SK-N-SH treated with all-trans-retinoic acid at 6 μM for 48 hours (cell line): Measurements from ENCODE around the gene HSPB8.

Experiments used
- ATAC-seq: fragments of 200-7000 bp; cut with Tn5 transposase; 3 replicates; pipeline ENCODE4 v1.9.1; 2020; ENCODE audit warnings: mild to moderate bottlenecking, moderate library complexity
- ARNTL ChIP-seq: fragments of 450-650 bp; formaldehyde crosslinking; IDR thresholded peaks from 2 replicates; pipeline ENCODE4 v1.5.0; 2020; ENCODE audit warnings: low read depth, mild to moderate bottlenecking, moderate library complexity, borderline replicate concordance
- BACH2 ChIP-seq: fragments of 250-450 bp; sonication (Bioruptor Pico); IDR thresholded peaks from 2 replicates; pipeline ENCODE4 v1.9.0; 2021; ENCODE audit warnings: mild to moderate bottlenecking, borderline replicate concordance
- CREB5 ChIP-seq: fragments of 250-450 bp; sonication (Bioruptor Pico); IDR thresholded peaks from 2 replicates; pipeline ENCODE4 v1.5.1; 2020; ENCODE audit warnings: low read depth, mild to moderate bottlenecking, moderate library complexity
- CSDC2 ChIP-seq: fragments of 250-450 bp; sonication (Bioruptor Pico); IDR thresholded peaks from 2 replicates; pipeline ENCODE4 v1.5.0; 2020; ENCODE audit warnings: mild to moderate bottlenecking, moderate library complexity
- CSRNP3 ChIP-seq: fragments of 250-450 bp; sonication (Bioruptor Pico); IDR thresholded peaks from 2 replicates; pipeline ENCODE4 v1.5.1; 2021; ENCODE audit warnings: mild to moderate bottlenecking, moderate library complexity
- ESRRG ChIP-seq: fragments of 250-450 bp; sonication (Bioruptor Pico); IDR thresholded peaks from 2 replicates; pipeline ENCODE4 v1.6.1; 2021; ENCODE audit warnings: mild to moderate bottlenecking
- GLIS3 ChIP-seq: fragments of 250-450 bp; sonication (Bioruptor Pico); IDR thresholded peaks from 2 replicates; pipeline ENCODE4 v1.5.0; 2020; ENCODE audit warnings: mild to moderate bottlenecking, moderate library complexity
- ISL1 ChIP-seq: fragments of 250-450 bp; sonication (Bioruptor Pico); IDR thresholded peaks from 2 replicates; pipeline ENCODE4 v2.1.2; 2022; ENCODE audit warnings: mild to moderate bottlenecking, moderate library complexity
- OSR1 ChIP-seq: fragments of 250-450 bp; sonication (Bioruptor Pico); IDR thresholded peaks from 2 replicates; pipeline ENCODE4 v1.8.0; 2022; ENCODE audit warnings: moderate library complexity, mild to moderate bottlenecking, inconsistent platforms
- PATZ1 ChIP-seq: fragments of 250-450 bp; sonication (Bioruptor Pico); IDR thresholded peaks from 2 replicates; pipeline ENCODE4 v1.8.0; 2020; ENCODE audit warnings: mild to moderate bottlenecking, moderate library complexity, borderline replicate concordance
- POU6F1 ChIP-seq: fragments of 250-450 bp; sonication (Bioruptor Pico); IDR thresholded peaks from 2 replicates; pipeline ENCODE4 v1.8.0; 2021; ENCODE audit warnings: low read depth, mild to moderate bottlenecking, moderate library complexity, borderline replicate concordance
- PPARA ChIP-seq: fragments of 250-450 bp; sonication (Bioruptor Pico); IDR thresholded peaks from 2 replicates; pipeline ENCODE4 v1.5.0; 2020; ENCODE audit warnings: mild to moderate bottlenecking, borderline replicate concordance
- RARB ChIP-seq: fragments of 250-450 bp; sonication (Bioruptor Pico); IDR thresholded peaks from 2 replicates; pipeline ENCODE4 v1.8.0; 2021; ENCODE audit warnings: mild to moderate bottlenecking, moderate library complexity
- TCF4 ChIP-seq: fragments of 250-450 bp; sonication (Bioruptor Pico); IDR thresholded peaks from 2 replicates; pipeline ENCODE4 v1.8.0; 2021; ENCODE audit warnings: mild to moderate bottlenecking, moderate library complexity, borderline replicate concordance
- TOX ChIP-seq: fragments of 250-450 bp; sonication (Bioruptor Pico); IDR thresholded peaks from 2 replicates; pipeline ENCODE4 v1.8.0; 2021; ENCODE audit warnings: mild to moderate bottlenecking, moderate library complexity, borderline replicate concordance
- TSHZ2 ChIP-seq: fragments of 250-450 bp; sonication (Bioruptor Pico); IDR thresholded peaks from 2 replicates; pipeline ENCODE4 v1.5.0; 2020; ENCODE audit warnings: mild to moderate bottlenecking, moderate library complexity
- ZC3H10 ChIP-seq: fragments of 250-450 bp; sonication (Bioruptor Pico); IDR thresholded peaks from 2 replicates; pipeline ENCODE4 v1.5.1; 2021; ENCODE audit warnings: mild to moderate bottlenecking, moderate library complexity
- ZFP3 ChIP-seq: fragments of 250-450 bp; sonication (Bioruptor Pico); IDR thresholded peaks from 2 replicates; pipeline ENCODE4 v1.5.0; 2020; ENCODE audit warnings: mild to moderate bottlenecking, moderate library complexity
- ZFP30 ChIP-seq: fragments of 450-650 bp; formaldehyde crosslinking; IDR thresholded peaks from 2 replicates; pipeline ENCODE4 v1.5.0; 2022; ENCODE audit warnings: mild to moderate bottlenecking, moderate library complexity
- ZNF565 ChIP-seq: fragments of 450-650 bp; formaldehyde crosslinking; conservative IDR thresholded peaks from 2 replicates; pipeline ENCODE4 v1.5.0; 2020; ENCODE audit warnings: low read depth, mild to moderate bottlenecking, moderate library complexity
- ZNF70 ChIP-seq: fragments of 450-650 bp; formaldehyde crosslinking; IDR thresholded peaks from 2 replicates; pipeline ENCODE4 v1.5.0; 2020; ENCODE audit warnings: mild to moderate bottlenecking, moderate library complexity
- ZNF8 ChIP-seq: fragments of 450-650 bp; formaldehyde crosslinking; IDR thresholded peaks from 2 replicates; pipeline ENCODE4 v1.5.0; 2020; ENCODE audit warnings: mild to moderate bottlenecking, moderate library complexity

HSPB8 gene

GRCh38 chr12:119206348-119207062 lies 27.8 kb downstream of the HSPB8 start:
- ATAC-seq: no peak
- TF ChIP-seq ISL1 (no peak), PATZ1 (CRISPR knock-in tag) (no peak), ARNTL (no peak), POU6F1 (no peak), CSRNP3 (CRISPR knock-in tag) (no peak), TCF4 (no peak), PPARA (CRISPR knock-in tag) (no peak), OSR1 (CRISPR knock-in tag) (no peak), ESRRG (CRISPR knock-in tag) (no peak), ZC3H10 (CRISPR knock-in tag) (no peak), BACH2 (no peak), ZFP30 (CRISPR knock-in tag) (no peak), TSHZ2 (no peak), CREB5 (CRISPR knock-in tag) (no peak), TOX (no peak), CSDC2 (CRISPR knock-in tag) (no peak), GLIS3 (no peak), ZNF8 (no peak)

GRCh38 chr12:119207063-119207560 lies 28.4 kb downstream of the HSPB8 start:
- ATAC-seq: no peak
- no peak for TF ChIP-seq CREB5 (CRISPR knock-in tag)
- no peak for TF ChIP-seq TCF4
- no peak for TF ChIP-seq TOX
- no peak for TF ChIP-seq ZNF565 (CRISPR knock-in tag)
- TF ChIP-seq ZFP3: no peak
- TF ChIP-seq ZFP30 (CRISPR knock-in tag): no peak
- no peak for TF ChIP-seq RARB
- no peak for TF ChIP-seq ZNF70
- no peak for TF ChIP-seq POU6F1
- TF ChIP-seq ARNTL: no peak
- TF ChIP-seq CSRNP3 (CRISPR knock-in tag): no peak
- no peak for TF ChIP-seq ZC3H10 (CRISPR knock-in tag)
- no peak for TF ChIP-seq CSDC2 (CRISPR knock-in tag)
